Tibial nerve (tissue), 4 donors: ENCODE results near the gene SEZ6. TPM values are rescaled to one million over a fixed set of nuclear protein-coding genes. Genes with fewer than 3 reads are reported as not detected.

ENCODE experiments used
- DNase-seq, 2 donors: peaks; one replicate each; pipeline ENCODE4 v3.0.0-alpha.2; 2019; ENCODE audit warnings: low spot score in 2 of 2
- H3K27ac ChIP-seq, 4 donors: fragments of 200-600 bp; sonication (generic) in 3 of 4; one replicate each; pipeline ENCODE4 v1.5.1; 2017 to 2019; ENCODE audit warnings: mild to moderate bottlenecking in 1 of 4
- H3K27me3 ChIP-seq, 2 donors: fragments of 200-600 bp; sonication (generic) in 1 of 2; one replicate each; pipeline versions ENCODE4 v1.5.1 to v1.6.0; 2017 to 2019
- H3K36me3 ChIP-seq, 3 donors: fragments of 200-600 bp; sonication (generic); one replicate each; pipeline ENCODE4 v1.5.1; 2018 to 2019
- H3K4me1 ChIP-seq, 4 donors: fragments of 200-600 bp; sonication (generic) in 3 of 4; one replicate each; pipeline ENCODE4 v1.5.1; 2017 to 2019
- H3K4me3 ChIP-seq, 4 donors: fragments of 200-600 bp; sonication (generic) in 3 of 4; one replicate each; pipeline ENCODE4 v1.5.1; 2017 to 2019; ENCODE audit warnings: mild to moderate bottlenecking in 1 of 4, moderate library complexity in 1 of 4
- H3K9me3 ChIP-seq, 4 donors: fragments of 200-600 bp; sonication (generic) in 3 of 4; one replicate each; pipeline ENCODE4 v1.5.1; 2017 to 2019
- CTCF ChIP-seq, 5 experiments: fragments of 200-600 bp in 3 of 5; fragments of 450-650 bp in 2 of 5; sonication (generic) in 3 of 5; IDR thresholded peaks; one replicate each; pipeline ENCODE4 v1.5.1; 2016 to 2019; ENCODE audit warnings: antibody characterized with exemption in 5 of 5, mild to moderate bottlenecking in 3 of 5, moderate library complexity in 2 of 5
- EP300 ChIP-seq, 2 donors: sonication (generic); formaldehyde crosslinking; IDR thresholded peaks; one replicate each; pipeline ENCODE4 v1.6.1; 2017; ENCODE audit warnings: antibody characterized with exemption in 2 of 2, mild to moderate bottlenecking in 1 of 2
- POLR2A ChIP-seq, 2 donors: fragments of 450-650 bp; IDR thresholded peaks; one replicate each; pipeline ENCODE4 v1.6.1; 2017; ENCODE audit warnings: antibody characterized with exemption in 2 of 2, mild to moderate bottlenecking in 2 of 2, moderate library complexity in 2 of 2
- WGBS, 2 donors: methylation state at CpG; one replicate each; pipeline ENCODE4 v1.1.5; 2018; 5-methylcytosine and 5-hydroxymethylcytosine counted together
- total RNA-seq, 4 donors: library from RNA; depleted of rRNA; stranded (reverse); fragments of >200 nt; gene quantifications; one replicate each; pipeline ENCODE4 v1.1.0, GENCODE V29; 2016

The SEZ6 gene
- total RNA-seq, 4 donors from 2014 or later, result not detected

GRCh38 chr17:28975646-28976045, 30.2 kb downstream of the SEZ6 start:
- Histone ChIP-seq H3K4me3 (no peak overlapping the region), H3K36me3 (no peaks in the 10 kb centered on the region), H3K27me3 (no peaks in the 10 kb centered on the region), H3K27ac (no peak overlapping the region), H3K9me3 (no peaks in the 10 kb centered on the region), H3K4me1 (peaks cover 0 to 27% (median 0%) of the 10 kb centered on the region in 4 donors)
- TF ChIP-seq CTCF (IDR thresholded peaks at IDR 0.05) (no peak), EP300 (IDR thresholded peaks at IDR 0.05) (no peak), POLR2A (IDR thresholded peaks at IDR 0.05) (no peak)
- WGBS, 2 donors, result 84 to 90% methylated on average over 3 to 5 of the region's 5 CpGs
- DNase-seq, result no peak

GRCh38 chr17:28975031-28975430, 30.8 kb downstream of the SEZ6 start:
- no peak for TF ChIP-seq CTCF (IDR thresholded peaks at IDR 0.05)
- no peak for TF ChIP-seq POLR2A (IDR thresholded peaks at IDR 0.05)
- TF ChIP-seq EP300 (IDR thresholded peaks at IDR 0.05), result no peak
- Histone ChIP-seq H3K9me3 (no peaks in the 10 kb centered on the region), H3K4me3 (no peak overlapping the region), H3K4me1 (peaks cover 0 to 33% (median 0%) of the 10 kb centered on the region in 4 donors), H3K36me3 (no peaks in the 10 kb centered on the region), H3K27ac (no peak overlapping the region), H3K27me3 (no peaks in the 10 kb centered on the region)
- DNase-seq, result no peak
- 77 to 87% methylated on average over 2 of the region's 2 CpGs for WGBS, 2 donors

- no peak overlapping the region for H3K4me3 ChIP-seq
- no peaks in the 10 kb centered on the region for H3K27me3 ChIP-seq
- no peaks in the 10 kb centered on the region for H3K36me3 ChIP-seq
- H3K4me1 ChIP-seq, result peaks cover 0 to 34% (median 0%) of the 10 kb centered on the region in 4 donors
- WGBS, 2 donors, result 86 to 94% methylated on average over 4 of the region's 4 CpGs
- H3K9me3 ChIP-seq, result no peaks in the 10 kb centered on the region
- H3K27ac ChIP-seq, result no peak overlapping the region
- DNase-seq, result no peak
- no peak for TF ChIP-seq CTCF (IDR thresholded peaks at IDR 0.05)
- no peak for TF ChIP-seq POLR2A (IDR thresholded peaks at IDR 0.05)
- TF ChIP-seq EP300 (IDR thresholded peaks at IDR 0.05), result no peak
Measured at GRCh38 chr17:28974451-28974850, 31.4 kb downstream of the SEZ6 start.

GRCh38 chr17:28973425-28973824, 32.4 kb downstream of the SEZ6 start:
- H3K36me3 ChIP-seq, result no peaks in the 10 kb centered on the region
- no peaks in the 10 kb centered on the region for H3K27me3 ChIP-seq
- no peaks in the 10 kb centered on the region for H3K9me3 ChIP-seq
- WGBS, 2 donors, result 28 to 35% methylated on average over 2 of the region's 2 CpGs
- peaks cover 0 to 35% (median 0%) of the 10 kb centered on the region in 4 donors for H3K4me1 ChIP-seq
- no peak for TF ChIP-seq CTCF (IDR thresholded peaks at IDR 0.05)
- TF ChIP-seq EP300 (IDR thresholded peaks at IDR 0.05), result no peak
- no peak for TF ChIP-seq POLR2A (IDR thresholded peaks at IDR 0.05)
- no peak for DNase-seq
- H3K27ac ChIP-seq, result no peak overlapping the region
- H3K4me3 ChIP-seq, result no peak overlapping the region

GRCh38 chr17:28972437-28972836, 33.4 kb downstream of the SEZ6 start:
- 59 to 66% methylated on average over 10 of the region's 10 CpGs for WGBS, 2 donors
- DNase-seq, result no peak
- H3K27ac ChIP-seq, result no peak overlapping the region
- TF ChIP-seq EP300 (IDR thresholded peaks at IDR 0.05) (no peak), POLR2A (IDR thresholded peaks at IDR 0.05) (no peak)
- peaks cover 0 to 44% (median 0%) of the 10 kb centered on the region in 4 donors for H3K4me1 ChIP-seq
- no peak overlapping the region for H3K4me3 ChIP-seq
- no peaks in the 10 kb centered on the region for H3K36me3 ChIP-seq
- H3K9me3 ChIP-seq, result no peaks in the 10 kb centered on the region
- H3K27me3 ChIP-seq, result no peaks in the 10 kb centered on the region

GRCh38 chr17:28970879-28971278, 35.0 kb downstream of the SEZ6 start:
- Histone ChIP-seq H3K9me3 (no peaks in the 10 kb centered on the region), H3K4me3 (no peak overlapping the region), H3K27ac (no peak overlapping the region), H3K27me3 (no peaks in the 10 kb centered on the region), H3K4me1 (peaks cover 0 to 44% (median 0%) of the 10 kb centered on the region in 4 donors), H3K36me3 (no peaks in the 10 kb centered on the region)
- peak in 1 of 2 donors; percentile 51 for DNase-seq
- 34 to 48% methylated on average over 6 of the region's 6 CpGs for WGBS, 2 donors
- TF ChIP-seq CTCF (IDR thresholded peaks at IDR 0.05) (no peak), EP300 (IDR thresholded peaks at IDR 0.05) (no peak), POLR2A (IDR thresholded peaks at IDR 0.05) (no peak)
